ENCODE measurements around the gene TMEM9. TPM values are rescaled to one million over a fixed set of nuclear protein-coding genes. Genes with fewer than 3 reads are reported as not detected.

Gene TMEM9
- total RNA-seq, 2 donors from 2014 or later = 145 to 156 TPM

DNA sequence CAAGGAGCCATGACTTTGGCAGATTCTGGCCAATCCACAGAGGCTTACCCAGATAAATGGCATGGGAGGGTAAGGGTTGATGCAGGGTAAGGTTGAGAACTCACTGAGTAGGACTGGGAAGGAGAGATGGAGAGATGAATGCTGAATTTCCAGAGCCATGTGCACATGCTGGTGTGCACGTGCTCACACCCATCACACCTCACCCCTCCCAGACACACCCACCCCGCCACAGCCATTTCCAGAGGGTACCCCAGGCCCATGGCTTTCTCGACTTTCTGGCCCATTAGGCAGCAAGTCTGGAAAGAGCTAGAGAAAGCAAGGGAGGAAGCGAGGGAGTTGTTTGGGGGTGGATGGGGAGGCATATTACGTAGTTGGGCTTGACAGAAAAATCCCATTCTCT is 43.7 kb downstream of the TMEM9 start:
- no peak overlapping the region for H3K4me3 ChIP-seq (ENCODE audit: low read length)
- H3K27me3 Mint-ChIP-seq (ENCODE audit: insufficient read depth) = peaks cover 27% of the 10 kb centered on the region
- no peaks in the 10 kb centered on the region for H3K36me3 ChIP-seq (ENCODE audit: control insufficient read depth, insufficient read depth, low read length)
- H3K4me1 ChIP-seq (ENCODE audit: control insufficient read depth, insufficient read depth, low read length) = no peaks in the 10 kb centered on the region
- no peak overlapping the region for H3K27ac Mint-ChIP-seq
- H3K9me3 Mint-ChIP-seq = no peaks in the 10 kb centered on the region
- peaks cover 19% of the 10 kb centered on the region for H3K27me3 ChIP-seq (ENCODE audit: control insufficient read depth, insufficient read depth, low read length, poor library complexity, severe bottlenecking)
- H3K4me1 Mint-ChIP-seq = peaks cover 11% of the 10 kb centered on the region
- no peak overlapping the region for H3K27ac ChIP-seq (ENCODE audit: low read depth, low read length)
- H3K9ac ChIP-seq (ENCODE audit: extremely low read depth, low read length, poor library complexity, severe bottlenecking) = no peak overlapping the region
- no peaks in the 10 kb centered on the region for H3K9me3 ChIP-seq (ENCODE audit: control insufficient read depth, low read length)
- no peaks in the 10 kb centered on the region for H3K36me3 Mint-ChIP-seq (ENCODE audit: low read depth)
- 81 to 100% methylated on average over 2 to 5 of the region's 5 CpGs for WGBS, 2 experiments (ENCODE audit: insufficient coverage in 1 of 2, insufficient read length in 1 of 2)
- DNase-seq = no peak
- TF ChIP-seq, protein P1, sequence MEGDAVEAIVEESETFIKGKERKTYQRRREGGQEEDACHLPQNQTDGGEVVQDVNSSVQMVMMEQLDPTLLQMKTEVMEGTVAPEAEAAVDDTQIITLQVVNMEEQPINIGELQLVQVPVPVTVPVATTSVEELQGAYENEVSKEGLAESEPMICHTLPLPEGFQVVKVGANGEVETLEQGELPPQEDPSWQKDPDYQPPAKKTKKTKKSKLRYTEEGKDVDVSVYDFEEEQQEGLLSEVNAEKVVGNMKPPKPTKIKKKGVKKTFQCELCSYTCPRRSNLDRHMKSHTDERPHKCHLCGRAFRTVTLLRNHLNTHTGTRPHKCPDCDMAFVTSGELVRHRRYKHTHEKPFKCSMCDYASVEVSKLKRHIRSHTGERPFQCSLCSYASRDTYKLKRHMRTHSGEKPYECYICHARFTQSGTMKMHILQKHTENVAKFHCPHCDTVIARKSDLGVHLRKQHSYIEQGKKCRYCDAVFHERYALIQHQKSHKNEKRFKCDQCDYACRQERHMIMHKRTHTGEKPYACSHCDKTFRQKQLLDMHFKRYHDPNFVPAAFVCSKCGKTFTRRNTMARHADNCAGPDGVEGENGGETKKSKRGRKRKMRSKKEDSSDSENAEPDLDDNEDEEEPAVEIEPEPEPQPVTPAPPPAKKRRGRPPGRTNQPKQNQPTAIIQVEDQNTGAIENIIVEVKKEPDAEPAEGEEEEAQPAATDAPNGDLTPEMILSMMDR (conservative IDR thresholded peaks at IDR 0.05) = no peak
- H3K4me3 Mint-ChIP-seq = no peak overlapping the region

DNA sequence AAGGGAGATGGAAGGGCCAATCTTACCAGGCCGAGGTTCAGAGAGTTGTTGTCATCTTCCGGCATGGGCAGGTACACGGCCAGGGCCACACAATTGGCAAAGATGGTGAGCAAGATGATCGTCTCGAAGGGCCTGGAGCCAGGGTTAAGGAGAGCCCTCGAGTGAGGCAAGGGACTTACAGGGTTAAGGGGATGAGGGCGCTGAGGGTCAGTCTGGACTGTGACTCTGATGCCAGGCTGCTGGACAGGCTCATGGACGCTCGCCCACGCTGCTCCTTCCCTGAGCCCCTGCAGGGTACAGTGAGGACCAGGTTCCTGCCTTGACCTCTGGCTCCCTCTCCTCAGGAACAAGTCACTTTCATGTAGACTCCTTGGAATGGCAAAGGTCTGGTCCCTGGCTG is 44.1 kb downstream of the TMEM9 start:
- no peak overlapping the region for H3K27ac ChIP-seq (ENCODE audit: low read depth, low read length)
- Mint-ChIP-seq H3K4me3 (no peak overlapping the region), H3K27me3 (ENCODE audit: insufficient read depth) (peaks cover 22% of the 10 kb centered on the region), H3K4me1 (peaks cover 11% of the 10 kb centered on the region), H3K27ac (no peak overlapping the region), H3K36me3 (ENCODE audit: low read depth) (no peaks in the 10 kb centered on the region), H3K9me3 (no peaks in the 10 kb centered on the region)
- H3K9me3 ChIP-seq (ENCODE audit: control insufficient read depth, low read length) = no peaks in the 10 kb centered on the region
- H3K9ac ChIP-seq (ENCODE audit: extremely low read depth, low read length, poor library complexity, severe bottlenecking) = no peak overlapping the region
- peaks cover 14% of the 10 kb centered on the region for H3K27me3 ChIP-seq (ENCODE audit: control insufficient read depth, insufficient read depth, low read length, poor library complexity, severe bottlenecking)
- no peaks in the 10 kb centered on the region for H3K36me3 ChIP-seq (ENCODE audit: control insufficient read depth, insufficient read depth, low read length)
- no peak for DNase-seq
- no peak overlapping the region for H3K4me3 ChIP-seq (ENCODE audit: low read length)
- TF ChIP-seq, protein P1 (conservative IDR thresholded peaks at IDR 0.05) = no peak
- WGBS, 2 experiments (ENCODE audit: insufficient coverage in 1 of 2, insufficient read length in 1 of 2) = 92 to 95% methylated on average over 9 to 10 of the region's 10 CpGs
- H3K4me1 ChIP-seq (ENCODE audit: control insufficient read depth, insufficient read depth, low read length) = no peaks in the 10 kb centered on the region

DNA sequence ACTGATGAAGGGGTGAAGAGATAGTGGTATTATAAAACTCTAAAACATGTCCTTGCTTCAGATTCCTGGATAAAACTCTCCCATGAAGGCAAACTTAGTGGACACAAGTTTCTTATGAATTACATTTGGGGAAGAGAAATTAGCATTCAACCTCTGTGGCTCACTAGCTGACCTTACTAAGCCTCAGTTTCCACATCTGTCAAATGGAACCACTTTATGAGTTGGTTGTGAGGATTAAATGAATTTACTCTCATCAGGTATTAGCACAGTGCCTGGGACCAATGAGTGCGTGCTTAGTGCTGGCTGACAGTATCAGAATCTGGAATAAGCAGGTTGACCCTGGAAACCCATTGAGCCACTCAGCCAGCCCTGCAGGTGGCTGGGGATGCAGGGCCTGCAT is 44.6 kb downstream of the TMEM9 start:
- Mint-ChIP-seq H3K27ac (no peak overlapping the region), H3K9me3 (no peaks in the 10 kb centered on the region), H3K4me1 (peaks cover 11% of the 10 kb centered on the region), H3K36me3 (ENCODE audit: low read depth) (no peaks in the 10 kb centered on the region), H3K27me3 (ENCODE audit: insufficient read depth) (peaks cover 21% of the 10 kb centered on the region), H3K4me3 (no peak overlapping the region)
- Histone ChIP-seq H3K27me3 (ENCODE audit: control insufficient read depth, insufficient read depth, low read length, poor library complexity, severe bottlenecking) (peaks cover 11% of the 10 kb centered on the region), H3K9ac (ENCODE audit: extremely low read depth, low read length, poor library complexity, severe bottlenecking) (no peak overlapping the region), H3K27ac (ENCODE audit: low read depth, low read length) (no peak overlapping the region), H3K4me3 (ENCODE audit: low read length) (no peak overlapping the region), H3K36me3 (ENCODE audit: control insufficient read depth, insufficient read depth, low read length) (no peaks in the 10 kb centered on the region), H3K4me1 (ENCODE audit: control insufficient read depth, insufficient read depth, low read length) (no peaks in the 10 kb centered on the region), H3K9me3 (ENCODE audit: control insufficient read depth, low read length) (no peaks in the 10 kb centered on the region)
- WGBS, 2 experiments (ENCODE audit: insufficient coverage in 1 of 2, insufficient read length in 1 of 2) = 91 to 96% methylated on average over 1 of the region's 1 CpG
- DNase-seq = no peak
- TF ChIP-seq, protein P1 (conservative IDR thresholded peaks at IDR 0.05) = no peak

Data from endodermal cell (in vitro differentiated cells).